Measurements from ENCODE around the gene SLIT2.

SLIT2 gene

GRCh38 chr4:20271950-20272349 lies 20.2 kb downstream of the SLIT2 start:
- Histone ChIP-seq H3K4me1 (ENCODE audit: insufficient read depth, low read length, severe bottlenecking) (no peaks in the 10 kb centered on the region), H3K9ac (ENCODE audit: low read length) (no peak overlapping the region), H3K79me2 (ENCODE audit: insufficient read depth, low read length) (no peaks in the 10 kb centered on the region), H3K36me3 (ENCODE audit: insufficient read depth, low read length) (no peaks in the 10 kb centered on the region), H4K20me1 (ENCODE audit: insufficient read depth, low read length) (no peaks in the 10 kb centered on the region), H3K27ac (ENCODE audit: low read depth, low read length, poor library complexity, severe bottlenecking) (no peak overlapping the region), H3K4me3 (ENCODE audit: low read depth, low read length, poor library complexity, severe bottlenecking) (no peak overlapping the region), H3K4me2 (ENCODE audit: low read length) (no peak overlapping the region), H2AFZ (ENCODE audit: low read length) (no peak overlapping the region), H3F3A (ENCODE audit: insufficient read depth, low read length) (no peaks in the 10 kb centered on the region), H3K27me3 (ENCODE audit: insufficient read depth, low read length) (no peaks in the 10 kb centered on the region), H3K9me2 (ENCODE audit: low read depth, low read length) (no peaks in the 10 kb centered on the region), H3K9me3 (ENCODE audit: low read length) (no peaks in the 10 kb centered on the region)
- TF ChIP-seq EZH2 (IDR thresholded peaks at IDR 0.05; ENCODE audit: borderline replicate concordance, low read length) = no peak
- TF ChIP-seq CTCF (IDR thresholded peaks at IDR 0.05; ENCODE audit: low read length) = no peak

- TF ChIP-seq CTCF (IDR thresholded peaks at IDR 0.05; ENCODE audit: low read length) (no peak), EZH2 (IDR thresholded peaks at IDR 0.05; ENCODE audit: borderline replicate concordance, low read length) (no peak)
- Histone ChIP-seq H4K20me1 (ENCODE audit: insufficient read depth, low read length) (no peaks in the 10 kb centered on the region), H3K27ac (ENCODE audit: low read depth, low read length, poor library complexity, severe bottlenecking) (no peak overlapping the region), H3K9me2 (ENCODE audit: low read depth, low read length) (no peaks in the 10 kb centered on the region), H3K4me3 (ENCODE audit: low read depth, low read length, poor library complexity, severe bottlenecking) (no peak overlapping the region), H3K79me2 (ENCODE audit: insufficient read depth, low read length) (no peaks in the 10 kb centered on the region), H3K4me2 (ENCODE audit: low read length) (no peak overlapping the region), H2AFZ (ENCODE audit: low read length) (no peak overlapping the region), H3K36me3 (ENCODE audit: insufficient read depth, low read length) (no peaks in the 10 kb centered on the region), H3K9me3 (ENCODE audit: low read length) (no peaks in the 10 kb centered on the region), H3K27me3 (ENCODE audit: insufficient read depth, low read length) (no peaks in the 10 kb centered on the region), H3K4me1 (ENCODE audit: insufficient read depth, low read length, severe bottlenecking) (no peaks in the 10 kb centered on the region), H3F3A (ENCODE audit: insufficient read depth, low read length) (no peaks in the 10 kb centered on the region), H3K9ac (ENCODE audit: low read length) (no peak overlapping the region)
Observed at GRCh38 chr4:20272411-20272872, 20.7 kb downstream of the SLIT2 start.

GRCh38 chr4:20273793-20274192 lies 22.1 kb downstream of the SLIT2 start:
- Histone ChIP-seq H3K27ac (ENCODE audit: low read depth, low read length, poor library complexity, severe bottlenecking) (no peak overlapping the region), H3K36me3 (ENCODE audit: insufficient read depth, low read length) (no peaks in the 10 kb centered on the region), H3K9me2 (ENCODE audit: low read depth, low read length) (no peaks in the 10 kb centered on the region), H3K4me1 (ENCODE audit: insufficient read depth, low read length, severe bottlenecking) (no peaks in the 10 kb centered on the region), H3K27me3 (ENCODE audit: insufficient read depth, low read length) (no peaks in the 10 kb centered on the region), H2AFZ (ENCODE audit: low read length) (no peak overlapping the region), H3K9me3 (ENCODE audit: low read length) (no peaks in the 10 kb centered on the region), H3K9ac (ENCODE audit: low read length) (no peak overlapping the region), H3K79me2 (ENCODE audit: insufficient read depth, low read length) (no peaks in the 10 kb centered on the region), H3K4me3 (ENCODE audit: low read depth, low read length, poor library complexity, severe bottlenecking) (no peak overlapping the region), H3F3A (ENCODE audit: insufficient read depth, low read length) (no peaks in the 10 kb centered on the region), H3K4me2 (ENCODE audit: low read length) (no peak overlapping the region), H4K20me1 (ENCODE audit: insufficient read depth, low read length) (no peaks in the 10 kb centered on the region)
- TF ChIP-seq EZH2 (IDR thresholded peaks at IDR 0.05; ENCODE audit: borderline replicate concordance, low read length) (no peak), CTCF (IDR thresholded peaks at IDR 0.05; ENCODE audit: low read length) (no peak)

Measured in OCI-LY1 (cell line).